IPS-15b (cell line): ENCODE measurements around the gene EMX1.

Source experiments
- H3K27me3 ChIP-seq: one replicate; pipeline ENCODE4 v1.6.1; 2013; ENCODE audit warnings: low read length; ENCODE audit not compliant: control insufficient read depth, insufficient read depth
- H3K36me3 ChIP-seq: one replicate; pipeline ENCODE4 v1.6.1; 2013; ENCODE audit warnings: low read length; ENCODE audit not compliant: control insufficient read depth, insufficient read depth
- H3K4me1 ChIP-seq: one replicate; pipeline ENCODE4 v1.6.1; 2013; ENCODE audit warnings: mild to moderate bottlenecking, low read length; ENCODE audit not compliant: control insufficient read depth, insufficient read depth
- H3K4me3 ChIP-seq: one replicate; pipeline ENCODE4 v1.5.1; 2013; ENCODE audit warnings: low read depth, low read length
- H3K9ac ChIP-seq: one replicate; pipeline ENCODE4 v1.6.1; 2013; ENCODE audit warnings: low read depth, mild to moderate bottlenecking, low read length
- H3K9me3 ChIP-seq: one replicate; pipeline ENCODE4 v1.6.1; 2013; ENCODE audit warnings: mild to moderate bottlenecking, low read length; ENCODE audit not compliant: control insufficient read depth, insufficient read depth

Gene EMX1

GRCh38 chr2:72982219-72982618, 64.9 kb downstream of the EMX1 start:
- Histone ChIP-seq H3K27me3 (no peaks in the 10 kb centered on the region), H3K9ac (no peak overlapping the region), H3K9me3 (no peaks in the 10 kb centered on the region), H3K4me3 (no peak overlapping the region), H3K36me3 (no peaks in the 10 kb centered on the region), H3K4me1 (peaks cover 2% of the 10 kb centered on the region)

DNA sequence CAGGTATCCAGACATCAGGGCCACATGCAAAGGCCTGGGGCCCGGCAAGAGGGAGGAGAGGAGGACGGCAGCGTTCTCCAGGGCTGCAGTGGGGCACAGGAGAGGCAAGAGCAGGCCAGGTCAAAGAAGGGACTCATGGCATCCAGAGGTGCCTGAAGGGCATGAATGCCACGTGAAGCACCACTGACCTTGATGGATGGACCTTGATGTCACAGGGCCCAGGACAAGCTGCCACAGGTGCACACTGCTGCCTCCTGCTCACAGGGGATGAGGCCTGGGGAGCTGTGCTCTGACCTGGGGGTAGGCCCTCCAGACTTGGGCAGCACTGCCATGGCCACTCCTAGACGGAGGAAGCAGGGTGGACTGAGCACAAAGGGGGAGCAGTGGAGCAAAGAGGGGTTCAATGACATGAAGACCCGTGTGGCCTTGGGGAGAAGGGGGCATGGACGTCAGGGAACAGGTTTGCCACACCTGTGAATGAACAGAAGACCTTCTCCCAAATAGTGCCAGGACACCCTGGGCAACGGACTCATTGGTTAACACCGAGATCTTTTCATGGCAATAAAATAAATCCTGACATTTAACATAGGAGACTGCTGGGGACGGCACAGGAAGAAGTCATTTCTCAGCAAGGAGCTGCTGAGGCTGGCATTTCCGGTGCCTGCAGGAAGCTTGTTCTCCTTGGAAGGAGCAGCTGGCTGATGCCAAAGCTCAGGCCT, 65.6 kb downstream of the EMX1 start:
- Histone ChIP-seq H3K4me3 (no peak overlapping the region), H3K9ac (no peak overlapping the region), H3K27me3 (no peaks in the 10 kb centered on the region), H3K36me3 (no peaks in the 10 kb centered on the region), H3K9me3 (no peaks in the 10 kb centered on the region), H3K4me1 (peaks cover 2% of the 10 kb centered on the region)

DNA sequence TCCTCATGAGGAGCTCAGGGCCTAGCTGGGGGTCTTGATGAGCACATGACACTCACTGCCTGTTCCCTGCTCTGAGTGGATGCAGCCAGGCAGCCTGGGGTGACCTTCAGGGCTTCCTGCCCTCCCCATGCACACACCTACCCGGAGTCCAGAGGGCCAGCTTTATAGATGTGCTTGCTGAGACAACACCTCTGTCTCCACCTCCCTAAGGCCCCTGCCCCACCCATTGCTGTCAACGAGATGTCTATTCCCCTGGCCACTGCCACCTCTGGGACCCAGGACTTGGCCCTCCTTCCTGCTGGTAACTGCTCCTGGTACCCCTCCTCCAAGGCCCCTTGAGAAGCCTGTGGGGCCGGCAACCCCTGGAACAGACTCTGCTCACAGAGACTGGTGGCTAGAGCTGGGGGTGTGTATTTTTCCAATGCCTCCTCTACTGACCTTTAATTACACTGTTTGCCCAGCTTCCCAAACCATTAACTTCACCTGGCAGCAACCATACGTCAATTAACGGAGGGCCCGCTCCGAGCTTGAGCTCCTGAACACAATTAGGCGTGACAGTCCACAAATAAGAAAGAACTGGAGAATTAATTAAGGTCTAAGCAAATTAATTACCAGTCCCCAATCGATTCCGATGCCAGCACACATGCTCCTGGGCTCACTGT, 66.3 kb downstream of the EMX1 start:
- H3K9ac ChIP-seq, result no peak overlapping the region
- H3K4me3 ChIP-seq, result no peak overlapping the region
- H3K27me3 ChIP-seq, result no peaks in the 10 kb centered on the region
- H3K4me1 ChIP-seq, result peaks cover 2% of the 10 kb centered on the region
- no peaks in the 10 kb centered on the region for H3K36me3 ChIP-seq
- no peaks in the 10 kb centered on the region for H3K9me3 ChIP-seq

DNA sequence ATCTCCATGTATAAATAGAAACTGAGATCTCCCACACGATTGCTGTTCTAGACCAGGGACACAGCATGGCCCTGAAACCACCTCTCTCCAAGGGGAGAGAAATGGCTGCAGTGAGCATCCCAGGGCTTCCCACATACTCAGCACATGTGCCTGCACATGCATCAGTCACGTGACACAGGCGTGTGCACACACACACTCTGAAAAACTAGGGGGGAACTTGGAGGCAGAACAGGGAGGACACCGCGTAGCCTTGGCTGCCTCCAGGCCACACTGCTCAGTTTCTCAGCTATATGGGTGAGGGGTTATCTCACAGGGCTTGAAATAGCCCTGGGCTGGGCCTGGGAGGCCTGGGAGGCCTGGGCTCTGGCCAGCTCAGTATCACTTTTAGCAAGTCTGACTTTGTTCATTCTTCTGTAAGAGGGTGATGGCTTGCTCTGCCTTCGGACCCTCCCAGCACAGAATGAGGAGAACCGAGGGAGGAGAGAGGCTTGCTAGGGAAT, 66.9 kb downstream of the EMX1 start:
- Histone ChIP-seq H3K9ac (no peak overlapping the region), H3K9me3 (no peaks in the 10 kb centered on the region)

More for the DNA sequence above, 66.9 kb downstream of the EMX1 start:
- no peak overlapping the region for H3K4me3 ChIP-seq
- H3K4me1 ChIP-seq, result peaks cover 2% of the 10 kb centered on the region
- no peaks in the 10 kb centered on the region for H3K36me3 ChIP-seq
- H3K27me3 ChIP-seq, result peaks cover 4% of the 10 kb centered on the region
